HG03064 (cell line): Measurements from ENCODE around the gene HOXB7.

Experiments used
- ATAC-seq: cut with Tn5 transposase; IDR thresholded peaks from one replicate; pipeline ENCODE4 v1.9.1; 2021; ENCODE audit warnings: low read depth; ENCODE audit not compliant: unreplicated experiment

The HOXB7 gene

DNA sequence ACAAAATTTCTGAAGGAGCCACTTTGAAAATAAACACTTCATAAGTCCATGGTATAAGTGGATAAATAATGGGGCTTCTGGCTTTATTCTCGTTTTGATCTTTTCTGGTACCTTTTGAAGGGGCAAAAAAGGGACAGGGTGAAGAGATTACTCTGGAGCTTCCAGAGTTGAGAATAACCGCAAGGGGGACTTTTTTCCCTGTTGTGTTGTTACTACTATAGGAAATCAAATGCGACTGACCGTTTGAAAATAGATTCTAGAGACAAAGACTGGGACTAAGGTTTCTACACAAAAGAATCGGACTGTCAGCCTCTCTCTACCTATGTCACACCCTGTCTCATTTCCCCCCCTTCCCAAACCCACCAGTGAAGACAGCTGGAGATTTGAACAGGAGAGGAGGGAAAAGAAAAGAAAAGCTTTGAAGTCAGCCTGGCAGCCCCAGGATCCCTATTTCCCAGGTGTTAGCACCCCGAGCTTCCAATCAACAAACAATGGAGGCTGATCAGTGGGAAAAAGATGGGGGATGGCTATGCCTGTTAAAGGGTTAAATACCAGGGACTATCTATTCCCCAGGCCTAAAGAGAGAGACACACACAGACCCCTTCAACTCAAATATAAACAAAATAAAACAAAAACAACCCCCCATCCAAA lies 41.0 kb downstream of the HOXB7 start:
- no peak for ATAC-seq

DNA sequence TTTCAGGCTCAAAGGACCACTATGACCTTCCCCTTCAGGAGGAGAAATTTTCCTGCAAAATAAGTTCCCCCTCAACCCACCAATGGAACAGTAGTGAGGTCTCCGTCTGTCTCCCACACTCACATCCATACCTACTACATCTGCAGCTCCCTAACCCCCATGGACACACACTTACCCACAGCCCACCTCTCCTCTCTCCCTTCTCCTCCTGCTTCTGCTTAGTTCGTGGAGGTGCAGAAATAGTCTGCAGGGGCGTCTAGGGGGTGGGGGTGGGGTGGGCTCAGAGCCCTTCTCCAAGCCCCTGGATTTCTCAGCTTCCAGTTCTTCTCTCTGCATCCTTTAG lies 41.6 kb downstream of the HOXB7 start:
- ATAC-seq: no peak

DNA sequence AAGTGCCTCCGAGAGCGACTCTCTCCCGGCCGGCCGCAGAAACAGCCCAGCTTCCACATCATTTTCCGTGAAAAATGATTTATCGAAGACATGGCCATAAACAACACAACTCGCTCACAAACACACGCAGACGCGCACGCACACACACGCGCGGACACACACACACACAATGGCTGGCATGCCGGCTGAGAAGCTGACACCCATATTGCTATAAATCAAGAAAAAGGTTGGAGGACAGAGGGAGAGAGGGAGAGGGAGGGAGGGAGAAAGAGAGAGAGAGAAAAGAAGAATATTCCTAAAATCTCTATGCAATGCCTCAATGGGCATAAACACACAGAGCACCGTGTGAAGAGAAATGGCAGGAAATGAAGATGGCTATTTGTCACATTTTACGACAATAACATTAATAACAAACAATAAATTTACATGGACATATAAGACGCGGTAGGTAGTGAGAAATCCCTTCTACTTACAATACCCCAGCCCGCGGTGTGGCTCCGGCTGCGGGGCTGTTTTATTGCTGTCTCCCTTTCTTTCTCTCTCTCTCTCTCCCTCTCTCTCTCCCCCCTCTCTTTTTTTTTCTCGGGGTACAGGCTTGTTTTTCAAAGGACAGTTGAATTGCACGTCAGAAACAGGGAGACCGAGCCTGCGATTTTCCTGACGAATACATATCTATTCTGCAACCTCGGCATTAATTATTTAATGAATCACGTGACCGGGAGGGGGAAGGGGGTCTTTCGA lies 42.1 kb downstream of the HOXB7 start:
- ATAC-seq: no peak

DNA sequence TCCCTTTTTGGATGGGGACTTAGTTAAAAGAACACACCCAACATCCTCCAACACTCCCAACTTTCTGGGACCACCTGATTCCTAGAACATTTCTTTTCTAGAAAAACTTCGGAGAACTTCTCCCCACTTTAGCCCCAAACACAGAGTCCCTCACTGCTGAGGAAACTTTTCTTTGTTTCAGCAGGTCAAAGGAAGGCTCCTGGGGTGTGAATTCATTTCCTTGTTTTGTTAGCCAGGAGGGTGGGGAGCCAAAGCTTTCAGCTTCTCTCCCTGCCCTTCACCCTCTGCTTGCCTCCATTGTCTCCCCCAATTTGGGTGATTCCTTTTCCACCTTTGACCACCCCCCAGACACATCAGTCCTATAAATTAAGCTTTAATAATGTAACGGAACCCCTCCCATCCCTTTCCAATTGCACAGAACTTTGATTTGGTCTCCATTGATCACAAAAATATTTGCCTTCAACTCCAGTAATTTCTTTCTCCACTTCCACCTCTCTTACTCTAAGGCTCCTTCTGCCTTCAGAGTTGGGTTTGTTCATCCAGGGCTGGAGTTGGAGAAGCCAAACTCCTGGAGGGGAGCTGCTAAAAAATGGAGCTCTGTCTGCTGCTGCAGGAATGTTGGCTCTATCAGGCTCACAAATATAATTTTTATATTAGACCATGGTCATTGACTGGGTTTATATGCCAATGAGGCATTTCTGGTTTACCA lies 43.0 kb downstream of the HOXB7 start:
- ATAC-seq: no peak

DNA sequence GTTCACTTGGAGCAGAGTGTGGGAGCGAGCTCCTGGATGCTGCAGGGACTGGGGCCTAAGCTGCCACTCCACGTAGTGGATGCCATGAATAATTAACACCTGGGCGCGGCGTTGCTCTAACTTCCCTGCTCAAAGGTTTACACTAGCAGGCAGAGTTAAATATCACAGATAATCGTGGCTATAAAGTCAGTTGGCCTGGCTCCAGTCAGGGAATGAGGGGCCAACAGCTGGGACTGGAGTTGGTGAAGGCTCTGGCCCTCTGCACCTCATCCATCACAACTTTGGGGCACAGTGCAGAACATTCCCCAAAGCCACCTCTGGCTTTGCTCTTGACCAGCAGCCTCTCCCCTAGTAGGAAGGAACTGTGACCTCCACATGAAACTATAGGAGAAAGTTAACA lies 43.6 kb downstream of the HOXB7 start:
- no peak for ATAC-seq

DNA sequence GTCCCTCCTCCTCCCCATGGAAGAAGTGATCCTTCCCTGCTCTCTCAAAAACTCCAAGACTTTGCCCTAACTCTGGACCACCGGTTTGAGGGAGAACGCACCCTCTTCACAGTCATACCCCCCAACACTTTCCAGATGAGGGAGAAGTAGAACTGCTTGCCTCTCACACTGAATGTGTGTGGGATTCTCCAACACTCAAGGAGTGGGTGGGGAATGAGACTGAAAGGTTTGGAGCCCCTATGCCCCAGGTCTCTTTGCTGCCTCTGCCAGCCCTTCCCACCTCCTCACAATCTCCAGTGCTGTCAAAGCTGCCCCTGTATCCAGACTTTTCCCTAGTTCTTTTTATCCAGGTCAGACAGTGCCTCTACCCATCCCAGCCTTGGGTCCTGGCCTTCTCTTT lies 44.1 kb downstream of the HOXB7 start:
- ATAC-seq: no peak

DNA sequence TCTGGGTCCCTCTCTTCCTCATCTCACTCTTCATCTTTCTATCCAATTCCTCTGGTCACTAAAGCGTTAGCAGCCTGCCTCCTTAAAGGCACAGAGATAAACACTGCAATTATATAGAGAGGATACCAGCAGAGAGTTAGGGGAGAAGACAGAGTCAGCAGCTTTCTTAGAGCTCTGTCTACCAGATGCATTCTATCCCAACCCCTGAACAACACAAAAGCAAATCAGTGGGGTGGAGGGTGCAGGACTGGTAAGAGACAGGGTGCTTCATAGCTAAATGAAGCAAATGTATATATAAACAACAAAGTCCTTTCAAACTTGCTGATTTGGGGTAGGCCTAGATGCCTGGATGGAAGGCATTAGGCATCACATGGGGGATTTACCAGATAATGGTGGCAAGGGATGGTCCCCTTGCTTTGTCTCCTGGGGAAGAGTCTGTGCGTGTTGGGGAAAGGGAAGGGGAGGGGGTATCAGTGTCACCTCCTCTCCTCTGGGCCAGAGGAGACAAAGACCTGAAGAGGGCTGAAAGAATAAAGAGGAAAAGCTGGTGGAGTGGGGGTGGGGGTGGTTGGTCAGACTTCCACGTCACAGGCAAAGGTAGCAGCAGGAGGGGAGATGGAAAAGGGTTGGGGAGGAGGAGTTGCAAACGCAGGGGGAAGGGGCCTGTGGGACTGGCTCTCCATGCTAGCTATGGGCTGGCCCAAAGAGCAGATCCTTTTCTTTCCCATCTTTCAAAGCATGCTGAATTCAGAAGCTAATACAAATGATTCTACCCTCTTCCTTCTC lies 44.7 kb downstream of the HOXB7 start:
- no peak for ATAC-seq

DNA sequence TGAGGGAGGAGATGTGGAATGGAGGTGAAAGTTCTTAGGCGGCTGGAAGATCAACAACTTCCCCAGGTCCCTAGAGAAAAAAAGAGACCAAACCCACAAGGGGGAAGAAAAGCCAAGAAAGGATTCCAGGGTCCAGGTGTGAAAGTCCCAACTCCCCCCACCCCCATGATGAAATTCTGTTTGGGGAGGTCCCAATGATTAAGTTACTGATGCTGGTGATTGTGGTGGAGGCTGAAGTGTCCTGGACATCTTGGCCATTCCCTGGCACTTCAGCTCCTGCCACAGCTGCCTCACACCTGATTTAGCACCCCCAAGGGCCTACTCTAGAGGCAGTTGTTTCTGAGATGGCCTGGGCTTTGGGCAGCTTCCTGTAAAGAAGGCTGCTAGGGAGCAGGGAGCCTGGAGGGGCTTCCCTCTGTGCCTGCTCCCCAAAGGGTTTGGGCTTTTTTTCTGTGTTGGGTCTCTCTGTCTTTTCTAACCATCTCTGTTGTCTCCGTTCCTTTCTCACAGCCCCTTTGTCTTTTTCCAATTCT lies 45.7 kb downstream of the HOXB7 start:
- ATAC-seq: no peak

DNA sequence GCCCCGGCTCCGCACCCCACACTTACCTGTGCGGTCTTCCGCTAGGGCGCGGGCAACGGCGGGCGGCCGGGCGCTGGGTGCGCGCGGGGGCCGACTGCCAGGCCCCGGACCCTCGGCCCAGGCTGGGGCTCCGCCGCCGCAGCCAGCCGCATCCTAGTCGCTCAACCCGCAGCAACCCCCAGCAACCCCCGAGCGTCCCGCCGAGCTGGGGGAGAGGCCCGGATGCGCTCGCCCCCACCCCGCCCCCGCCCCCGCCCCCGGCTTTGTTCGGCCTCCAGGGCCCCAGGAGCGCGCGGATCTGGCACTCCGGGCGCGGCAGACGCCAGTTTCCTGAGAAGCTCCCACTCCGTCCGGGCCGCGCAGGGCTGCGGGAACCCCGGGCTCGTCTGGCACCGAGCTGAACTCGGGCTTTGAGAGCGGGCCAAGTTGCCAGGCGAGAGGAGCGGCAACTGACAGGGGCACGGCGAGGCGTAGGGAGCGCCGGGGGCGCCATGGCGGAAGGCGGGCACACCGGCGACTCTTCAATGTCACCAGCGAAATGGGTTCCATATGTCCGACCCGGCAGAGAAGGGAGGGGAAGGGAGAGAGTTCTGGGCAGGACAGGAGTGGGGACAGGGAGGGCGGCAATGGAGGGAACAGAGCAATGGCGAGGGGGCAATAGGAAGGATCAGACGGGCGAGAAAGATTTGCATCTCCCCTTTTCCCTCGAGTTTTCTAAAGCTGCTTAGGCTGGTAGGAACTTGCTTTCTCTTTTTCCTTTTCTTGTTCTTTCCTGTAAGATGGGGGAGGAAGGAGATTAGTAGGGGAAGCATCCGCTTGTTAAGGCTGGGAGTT lies 46.4 kb downstream of the HOXB7 start:
- no peak for ATAC-seq

DNA sequence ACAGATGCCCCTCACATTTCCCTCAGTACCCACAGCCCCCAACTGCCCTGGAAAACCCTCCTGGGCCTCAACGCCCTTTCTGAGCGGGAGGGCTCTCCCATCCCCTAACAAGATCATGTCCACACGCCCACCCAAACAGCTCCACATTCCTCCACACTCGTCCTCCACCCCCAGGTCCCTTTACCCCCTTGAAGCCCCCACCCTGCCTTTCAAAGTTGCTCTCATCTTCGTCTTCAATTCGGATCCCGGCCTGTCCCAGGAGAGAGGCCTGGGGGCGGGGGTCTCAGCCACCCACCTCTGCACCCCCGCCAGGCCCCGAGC lies 47.0 kb downstream of the HOXB7 start:
- no peak for ATAC-seq

DNA sequence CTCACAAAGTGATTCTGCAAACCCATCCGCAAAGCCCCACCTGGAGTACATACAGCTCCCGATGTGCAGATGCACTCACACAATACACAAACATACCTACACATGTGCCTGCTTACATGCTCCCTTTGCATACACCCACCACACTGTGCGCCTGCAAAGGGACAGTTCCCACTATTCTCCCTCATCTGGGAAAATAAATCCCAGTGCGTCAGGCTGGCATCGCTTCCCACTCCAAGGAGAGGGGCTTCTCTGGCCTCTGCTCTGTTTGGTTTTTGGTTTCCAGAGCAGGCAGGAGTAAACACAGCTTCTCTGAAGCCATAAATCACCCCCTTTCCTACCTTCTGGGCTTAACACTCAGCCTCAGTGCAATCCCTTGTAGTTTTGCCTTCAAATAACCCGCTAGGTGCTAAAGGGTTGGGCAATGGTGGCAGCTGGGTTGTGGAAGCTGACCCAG lies 47.4 kb downstream of the HOXB7 start:
- ATAC-seq: no peak

DNA sequence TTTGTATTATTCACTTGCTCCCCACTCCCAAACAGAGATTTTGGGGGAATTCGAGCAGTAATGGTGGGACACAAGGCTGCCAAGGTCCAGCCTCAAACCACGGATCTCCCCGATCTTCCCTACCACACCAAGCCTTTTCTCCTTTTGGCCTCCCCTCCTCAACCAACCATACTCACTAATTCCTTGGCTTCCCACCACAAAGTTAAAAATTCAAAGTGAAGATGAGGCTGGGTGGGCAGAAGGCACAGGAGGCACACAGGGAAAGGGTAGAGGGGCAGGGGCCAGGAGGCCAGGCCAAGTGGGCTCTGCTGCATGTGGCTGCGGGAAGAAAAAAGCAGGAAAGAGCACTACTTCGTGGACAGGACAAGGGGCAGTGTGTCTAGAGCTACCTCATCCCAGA lies 47.9 kb downstream of the HOXB7 start:
- ATAC-seq: no peak

DNA sequence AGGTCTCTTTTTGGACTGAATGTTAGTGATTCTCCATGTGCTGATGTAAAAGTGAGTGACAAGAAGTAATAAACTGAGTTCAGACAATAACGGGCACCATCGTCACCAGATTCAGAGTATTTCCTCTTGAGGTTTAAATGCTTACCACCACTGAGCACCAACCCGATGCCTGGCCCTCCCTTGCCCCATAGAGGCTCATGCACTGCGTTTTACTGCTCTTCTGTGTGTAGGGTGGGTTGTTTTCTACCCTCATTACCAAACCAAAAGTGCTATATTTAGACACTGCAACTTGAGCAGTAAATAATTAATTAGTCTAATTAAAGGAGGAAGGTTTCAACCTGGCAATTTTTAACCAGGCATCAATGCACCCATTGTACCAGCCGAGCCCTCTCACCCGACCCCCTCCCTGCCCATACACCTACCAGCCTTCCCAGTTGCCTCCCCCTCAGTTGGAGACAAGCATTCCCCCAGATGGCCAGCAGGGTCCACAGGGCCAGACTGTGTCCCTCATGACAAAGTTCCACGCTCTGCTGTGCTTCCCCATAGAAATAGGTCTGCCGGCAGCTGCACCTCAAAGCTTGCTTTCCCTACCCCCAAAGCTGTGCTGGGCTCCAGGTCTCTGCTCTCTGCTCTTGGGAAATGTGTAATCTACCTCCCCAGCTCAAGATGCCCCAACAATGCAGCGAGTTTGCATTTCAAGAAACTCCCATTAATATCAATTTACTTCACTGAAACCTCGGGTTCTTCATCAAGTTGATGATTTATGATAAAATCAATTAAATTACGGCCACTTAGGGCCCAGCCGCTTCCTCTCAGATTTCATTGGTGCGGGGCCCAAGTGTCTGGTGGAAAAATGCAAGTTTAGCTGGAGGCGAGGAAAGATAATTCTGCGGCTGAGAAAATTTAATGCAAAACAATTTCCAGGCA lies 48.7 kb downstream of the HOXB7 start:
- no peak for ATAC-seq

DNA sequence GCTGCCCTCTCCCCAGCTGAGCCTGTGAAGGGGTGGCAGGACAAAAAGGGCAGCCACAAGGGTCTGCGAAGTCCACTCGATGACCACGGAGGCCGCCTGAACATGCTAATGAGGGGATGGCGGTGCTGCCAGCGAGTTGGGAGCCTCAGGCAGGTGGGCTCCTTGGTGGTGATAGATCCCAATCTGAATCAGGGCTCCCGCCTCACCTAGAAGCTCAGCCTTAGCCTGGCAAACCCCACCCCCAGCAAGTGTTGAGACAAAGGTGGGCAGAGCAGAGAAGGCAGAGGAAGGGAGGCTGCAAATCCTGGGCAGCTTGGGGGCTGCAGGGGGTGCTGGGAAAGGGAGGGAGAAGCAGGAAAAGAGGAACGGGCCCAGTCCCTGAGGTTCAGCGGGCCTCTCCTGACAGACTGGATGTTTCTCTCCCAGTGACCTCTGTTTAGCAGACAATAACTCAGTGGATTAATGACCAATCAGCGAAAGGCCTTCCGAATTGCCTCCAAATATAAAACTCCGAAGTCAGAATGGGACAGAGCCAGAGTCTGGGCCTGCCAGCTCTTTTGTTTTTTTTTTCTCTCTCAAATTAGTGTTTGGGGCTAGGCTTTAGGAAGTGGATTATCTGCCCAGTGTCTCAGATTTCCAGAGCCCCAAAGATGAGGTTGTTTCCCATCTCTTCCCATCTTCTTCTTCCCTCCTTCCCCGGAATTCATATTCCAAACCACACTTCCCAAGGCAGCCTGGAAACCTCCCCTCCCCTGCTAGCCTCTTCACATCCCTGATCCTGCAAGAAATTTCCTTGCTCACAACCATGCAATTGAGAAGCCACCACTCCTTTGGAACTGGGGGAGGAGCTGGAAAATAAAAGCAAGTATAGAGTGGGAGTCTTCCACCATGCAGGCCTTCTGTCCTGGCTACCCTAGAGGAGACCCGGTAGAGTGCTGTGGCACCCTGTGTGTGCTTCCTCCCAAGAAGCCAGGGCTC lies 50.7 kb downstream of the HOXB7 start:
- ATAC-seq: no peak

DNA sequence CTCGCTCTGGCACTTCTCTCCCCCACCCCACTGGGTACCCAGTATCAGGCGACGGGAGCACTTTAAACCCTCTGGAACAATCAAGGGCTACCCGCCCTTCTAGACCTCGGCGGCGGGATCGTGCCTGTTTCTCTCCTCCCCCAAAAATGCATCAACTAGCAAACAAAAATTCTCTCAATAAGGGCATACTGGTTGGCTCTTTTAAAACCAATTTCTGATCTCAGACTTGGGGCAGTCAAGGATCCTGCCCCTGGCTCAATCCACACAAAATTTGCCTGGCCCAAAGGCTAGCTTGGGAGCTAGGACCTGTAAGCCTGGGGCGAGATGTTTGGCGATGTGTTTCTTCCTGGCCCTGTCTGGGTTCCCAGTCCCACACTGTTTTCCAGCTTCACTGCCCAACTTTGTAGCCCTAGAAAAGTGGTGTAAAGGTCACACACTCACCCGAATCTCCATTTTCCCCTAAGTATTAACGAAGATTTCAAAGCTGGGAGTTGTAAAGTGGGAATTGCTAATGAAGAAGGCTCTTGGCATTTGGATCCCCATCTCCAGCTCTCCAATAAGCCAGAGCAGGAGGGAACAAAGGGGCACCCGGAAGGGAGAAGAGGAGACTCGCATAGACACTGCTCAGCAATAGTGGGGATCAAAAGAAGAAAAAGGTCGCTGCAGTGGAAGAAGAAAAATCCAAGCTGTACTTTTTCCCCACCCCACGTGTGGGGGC lies 51.5 kb downstream of the HOXB7 start:
- ATAC-seq: no peak

DNA sequence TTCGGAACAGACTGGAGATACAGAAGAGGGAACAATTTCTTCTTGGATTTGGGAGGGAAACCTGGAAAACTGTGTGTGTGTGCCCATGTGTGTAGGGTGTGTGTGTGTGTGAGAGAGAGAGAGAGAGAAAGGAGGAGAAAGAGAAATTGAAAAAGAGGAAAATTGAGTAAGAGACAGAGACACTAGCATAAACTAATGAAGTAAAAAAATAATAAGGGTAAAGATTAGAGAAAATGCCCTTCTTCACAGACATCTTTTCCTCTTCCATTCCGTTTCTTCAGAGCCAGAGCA lies 52.0 kb downstream of the HOXB7 start:
- no peak for ATAC-seq

DNA sequence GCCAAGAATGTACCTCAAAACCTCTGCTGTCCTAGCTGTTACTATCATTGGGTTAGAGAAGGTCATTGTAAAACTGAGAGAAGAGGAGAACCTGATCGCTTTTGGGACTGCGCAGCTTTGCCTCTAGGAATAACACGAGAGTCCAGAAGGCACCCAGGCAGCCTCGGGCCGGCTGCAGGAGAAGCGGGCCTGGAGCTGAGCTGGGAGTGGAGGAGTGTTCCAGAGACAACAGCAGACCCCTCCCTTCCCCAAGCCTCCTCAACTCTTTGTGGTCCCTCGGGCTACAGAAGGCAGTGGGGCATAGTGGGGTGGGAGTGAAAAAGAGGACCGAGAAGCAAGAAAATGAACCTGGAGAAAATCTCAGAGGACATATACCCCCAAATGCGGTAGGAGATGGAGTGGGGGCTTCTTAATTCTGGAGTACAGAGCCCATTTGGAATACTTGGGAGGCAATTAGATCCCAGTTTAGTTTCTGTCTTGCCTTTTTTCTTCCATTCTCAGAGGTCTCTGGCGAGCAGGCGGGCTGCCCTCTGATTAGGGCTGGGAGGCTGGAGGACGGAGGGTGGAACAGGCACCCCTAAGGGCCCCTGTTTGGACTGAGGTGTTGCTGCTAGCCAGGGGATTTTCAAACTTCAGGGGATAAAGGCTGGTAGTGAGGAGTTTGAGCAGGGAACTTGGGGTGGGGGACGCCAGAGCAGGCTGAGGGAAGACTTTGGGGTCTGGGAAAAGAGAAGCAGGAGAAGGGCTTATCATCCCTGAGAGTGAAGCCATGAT lies 52.6 kb downstream of the HOXB7 start:
- no peak for ATAC-seq
